Osteocyte (in vitro differentiated cells): Measurements from ENCODE around the gene MYOF. TPM values are rescaled to one million over a fixed set of nuclear protein-coding genes. Genes with fewer than 3 reads are reported as not detected.
"Not testable (repeated sequence)": the region's sequence is repeated elsewhere in the genome, so short reads cannot be mapped to it uniquely, and the experiment has no call there.

Experiments used
- DNase-seq: peaks from one replicate; pipeline ENCODE4 v3.0.0; 2021; ENCODE audit warnings: mixed read lengths; ENCODE audit not compliant: unreplicated experiment; ENCODE audit errors: extremely low spot score
- H3K27ac Mint-ChIP-seq: one replicate; pipeline ENCODE4 v1.8.0; 2021; ENCODE audit warnings: mild to moderate bottlenecking, mixed read lengths; ENCODE audit not compliant: unreplicated experiment
- H3K27me3 Mint-ChIP-seq: one replicate; pipeline ENCODE4 v1.8.0; 2021; ENCODE audit warnings: mixed read lengths; ENCODE audit not compliant: unreplicated experiment
- H3K36me3 Mint-ChIP-seq: one replicate; pipeline ENCODE4 v1.8.0; 2021; ENCODE audit warnings: mixed read lengths; ENCODE audit not compliant: unreplicated experiment
- H3K4me1 Mint-ChIP-seq: one replicate; pipeline ENCODE4 v1.8.0; 2021; ENCODE audit warnings: mixed read lengths; ENCODE audit not compliant: unreplicated experiment
- H3K4me3 Mint-ChIP-seq: one replicate; pipeline ENCODE4 v1.8.0; 2021; ENCODE audit warnings: mild to moderate bottlenecking, moderate library complexity, mixed read lengths; ENCODE audit not compliant: unreplicated experiment
- H3K9me3 Mint-ChIP-seq: one replicate; pipeline ENCODE4 v1.8.0; 2021; ENCODE audit warnings: mixed read lengths; ENCODE audit not compliant: unreplicated experiment
- CTCF ChIP-seq: fragments of 200-600 bp; sonication (generic); IDR thresholded peaks from 2 replicates; pipeline ENCODE4 v1.5.0; 2021; ENCODE audit warnings: antibody characterized with exemption, mild to moderate bottlenecking, moderate library complexity
- total RNA-seq: library from RNA; stranded (reverse); gene quantifications from 2 replicates; pipeline ENCODE4 v1.2.1, GENCODE V29; 2021

MYOF gene
- total RNA-seq, 1 donor from 2014 or later, result 470 TPM

- H3K36me3 Mint-ChIP-seq, result peaks cover 54% of the 10 kb centered on the region
- peaks cover 71% of the 10 kb centered on the region for H3K4me1 Mint-ChIP-seq
- peak overlapping the region; percentile 49 for H3K4me3 Mint-ChIP-seq
- no peaks in the 10 kb centered on the region for H3K9me3 Mint-ChIP-seq
- H3K27ac Mint-ChIP-seq, result peak overlapping the region; percentile 99
- peak; percentile 97 for DNase-seq
- no peak for TF ChIP-seq CTCF
- H3K27me3 Mint-ChIP-seq, result no peaks in the 10 kb centered on the region
These were observed 36.8 kb downstream of the MYOF start for GRCh38 chr10:93445097-93445960.

GRCh38 chr10:93443481-93443880, 38.7 kb downstream of the MYOF start:
- Mint-ChIP-seq H3K27me3 (no peaks in the 10 kb centered on the region), H3K4me1 (peaks cover 88% of the 10 kb centered on the region), H3K9me3 (no peaks in the 10 kb centered on the region), H3K36me3 (peaks cover 49% of the 10 kb centered on the region), H3K4me3 (no peak overlapping the region), H3K27ac (peak overlapping the region; percentile 99)
- DNase-seq, result no peak
- TF ChIP-seq CTCF, result no peak

GRCh38 chr10:93442721-93443120, 39.4 kb downstream of the MYOF start:
- peaks cover 89% of the 10 kb centered on the region for H3K4me1 Mint-ChIP-seq
- H3K27me3 Mint-ChIP-seq, H3K4me3 Mint-ChIP-seq, DNase-seq, H3K9me3 Mint-ChIP-seq: not testable (repeated sequence)
- peak overlapping the region; percentile 99 for H3K27ac Mint-ChIP-seq
- H3K36me3 Mint-ChIP-seq, result peaks cover 41% of the 10 kb centered on the region

GRCh38 chr10:93440591-93441091, 41.5 kb downstream of the MYOF start:
- no peak for TF ChIP-seq CTCF

GRCh38 chr10:93438613-93439253, 43.4 kb downstream of the MYOF start:
- peak overlapping the region; percentile 67 for H3K4me3 Mint-ChIP-seq
- peaks cover 29% of the 10 kb centered on the region for H3K36me3 Mint-ChIP-seq
- no peaks in the 10 kb centered on the region for H3K9me3 Mint-ChIP-seq
- H3K27me3 Mint-ChIP-seq, result no peaks in the 10 kb centered on the region
- TF ChIP-seq CTCF, result no peak
- H3K4me1 Mint-ChIP-seq, result peaks cover 93% of the 10 kb centered on the region
- no peak for DNase-seq
- peak overlapping the region; percentile 99 for H3K27ac Mint-ChIP-seq

More at GRCh38 chr10:93440591-93441091, 41.5 kb downstream of the MYOF start:
- Mint-ChIP-seq H3K27ac (peak overlapping the region; percentile 99), H3K4me3 (no peak overlapping the region), H3K4me1 (peaks cover 93% of the 10 kb centered on the region), H3K36me3 (peaks cover 31% of the 10 kb centered on the region), H3K27me3 (no peaks in the 10 kb centered on the region), H3K9me3 (no peaks in the 10 kb centered on the region)
- no peak for DNase-seq
